A549 treated with AZD2906 at 1 μM for 4 hours (cell line): ENCODE measurements around the gene GRIK1. TPM values are rescaled to one million over a fixed set of nuclear protein-coding genes. Genes with fewer than 3 reads are reported as not detected.

Experiments used
- total RNA-seq: library from RNA; stranded (reverse); fragments of 200-300 nt; extraction: Qiagen RNA extraction; gene quantifications from 5 replicates; pipeline ENCODE4 v1.2.3, GENCODE V29; 2022

GRIK1 gene
- total RNA-seq = not detected in 5 replicates

GRCh38 chr21:29939924-29940275, at the start of gene GRIK1:
Gene GRIK1 (minus strand): TSS chr21:29939996.

Other genes with a start within 250 kb of the GRIK1 start
- gene CLDN17, start 226.8 kb upstream of the GRIK1 start, total RNA-seq = not detected in 5 replicates